ENCODE measurements around the gene ACTN1.
A peak's percentile ranks its signal among the peaks of the same experiment; 100 is the strongest.

Gene ACTN1

DNA sequence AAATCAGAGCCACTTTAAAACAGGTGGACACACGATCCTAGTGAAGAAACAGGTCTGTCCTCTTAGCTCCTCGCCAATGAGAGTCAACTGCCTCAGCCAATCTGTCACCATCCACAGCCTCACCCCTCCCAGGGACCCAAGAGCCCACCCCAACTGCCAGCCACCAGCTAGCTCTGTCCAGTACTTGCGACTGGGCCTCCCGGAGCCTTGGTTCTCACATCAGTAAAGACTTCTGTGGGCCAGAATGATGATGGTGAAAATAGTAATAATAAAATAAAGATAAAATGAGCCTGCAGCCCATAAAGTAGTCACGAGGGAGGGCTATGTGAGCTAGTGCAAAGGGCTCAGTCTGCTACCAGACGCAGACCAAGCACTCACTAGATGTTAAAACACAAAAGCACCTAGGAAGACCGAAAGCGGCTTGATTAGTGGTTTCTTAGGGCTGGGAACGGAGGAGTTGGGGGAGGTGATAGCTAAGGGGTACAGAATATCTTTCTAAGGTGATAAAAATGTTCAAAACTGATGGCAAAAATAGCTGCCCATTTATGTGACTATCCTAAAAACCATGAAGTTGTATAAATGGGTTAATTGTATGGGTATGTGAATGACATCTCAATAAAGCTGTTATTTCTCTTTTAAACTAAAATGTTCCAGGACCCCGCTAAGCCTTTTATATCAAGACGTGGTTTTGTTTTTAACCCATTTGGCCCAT is 39.8 kb downstream of the ACTN1 start:
- TF ChIP-seq, protein P1, sequence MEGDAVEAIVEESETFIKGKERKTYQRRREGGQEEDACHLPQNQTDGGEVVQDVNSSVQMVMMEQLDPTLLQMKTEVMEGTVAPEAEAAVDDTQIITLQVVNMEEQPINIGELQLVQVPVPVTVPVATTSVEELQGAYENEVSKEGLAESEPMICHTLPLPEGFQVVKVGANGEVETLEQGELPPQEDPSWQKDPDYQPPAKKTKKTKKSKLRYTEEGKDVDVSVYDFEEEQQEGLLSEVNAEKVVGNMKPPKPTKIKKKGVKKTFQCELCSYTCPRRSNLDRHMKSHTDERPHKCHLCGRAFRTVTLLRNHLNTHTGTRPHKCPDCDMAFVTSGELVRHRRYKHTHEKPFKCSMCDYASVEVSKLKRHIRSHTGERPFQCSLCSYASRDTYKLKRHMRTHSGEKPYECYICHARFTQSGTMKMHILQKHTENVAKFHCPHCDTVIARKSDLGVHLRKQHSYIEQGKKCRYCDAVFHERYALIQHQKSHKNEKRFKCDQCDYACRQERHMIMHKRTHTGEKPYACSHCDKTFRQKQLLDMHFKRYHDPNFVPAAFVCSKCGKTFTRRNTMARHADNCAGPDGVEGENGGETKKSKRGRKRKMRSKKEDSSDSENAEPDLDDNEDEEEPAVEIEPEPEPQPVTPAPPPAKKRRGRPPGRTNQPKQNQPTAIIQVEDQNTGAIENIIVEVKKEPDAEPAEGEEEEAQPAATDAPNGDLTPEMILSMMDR (IDR thresholded peaks at IDR 0.05; ENCODE audit: low read depth, low read length), result no peak
- no peak for DNase-seq (ENCODE audit: extremely low read depth, low read depth)

DNA sequence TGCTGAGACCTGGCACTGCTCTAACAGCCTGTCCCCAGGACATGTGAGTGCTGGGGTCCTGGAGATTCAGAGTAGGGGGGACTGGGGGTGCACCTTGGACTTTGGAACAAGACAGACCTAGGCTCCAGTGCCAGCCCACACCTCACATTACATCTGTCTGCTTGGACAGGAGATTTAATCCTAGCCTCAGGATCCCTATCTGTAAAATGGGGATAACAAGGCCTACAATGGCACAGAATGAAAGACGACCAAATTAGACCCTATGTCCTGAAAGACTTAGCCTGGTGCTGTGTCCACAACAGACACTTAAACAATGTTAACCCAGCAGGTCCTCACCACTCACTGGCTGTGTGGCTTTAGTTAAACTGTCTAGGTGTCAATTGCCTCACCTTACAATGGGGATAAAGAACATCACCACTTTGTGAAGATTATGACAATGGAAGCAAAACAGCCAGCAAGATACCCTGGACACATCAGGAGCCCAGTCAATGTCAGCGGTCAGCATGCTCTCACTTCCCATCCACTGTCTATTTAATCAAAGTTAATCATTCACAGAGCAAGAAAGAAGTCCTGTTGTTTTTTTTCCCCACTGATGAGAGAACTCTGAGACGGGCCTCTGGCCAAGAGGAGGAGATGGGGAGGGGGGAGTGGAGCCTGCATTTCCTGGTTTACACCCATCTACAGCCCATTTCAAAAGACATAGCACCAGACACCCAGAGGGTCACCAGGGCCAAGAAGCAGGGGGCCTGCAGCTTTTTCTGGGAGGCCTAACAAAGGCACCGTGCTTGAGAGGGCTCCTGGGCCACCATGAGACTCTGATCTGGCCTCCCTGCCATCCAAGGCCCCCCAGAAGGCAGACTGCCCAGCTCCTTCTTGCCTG is 40.6 kb downstream of the ACTN1 start:
- TF ChIP-seq, protein P1 (IDR thresholded peaks at IDR 0.05; ENCODE audit: low read depth, low read length), result no peak
- DNase-seq (ENCODE audit: extremely low read depth, low read depth), result no peak

GRCh38 chr14:68937471-68938270 is 41.4 kb downstream of the ACTN1 start:
- TF ChIP-seq, protein P1 (IDR thresholded peaks at IDR 0.05; ENCODE audit: low read depth, low read length), result peak; percentile 45
- no peak for DNase-seq (ENCODE audit: extremely low read depth, low read depth)

GRCh38 chr14:68936980-68937379 is 42.1 kb downstream of the ACTN1 start:
- TF ChIP-seq, protein P1 (IDR thresholded peaks at IDR 0.05; ENCODE audit: low read depth, low read length), result no peak
- no peak for DNase-seq (ENCODE audit: extremely low read depth, low read depth)

- DNase-seq (ENCODE audit: extremely low read depth, low read depth), result no peak
- TF ChIP-seq, protein P1 (IDR thresholded peaks at IDR 0.05; ENCODE audit: low read depth, low read length), result no peak
Observed at GRCh38 chr14:68936476-68936875, 42.6 kb downstream of the ACTN1 start.

GRCh38 chr14:68935761-68936214 is 43.3 kb downstream of the ACTN1 start:
- no peak for DNase-seq (ENCODE audit: extremely low read depth, low read depth)
- TF ChIP-seq, protein P1 (IDR thresholded peaks at IDR 0.05; ENCODE audit: low read depth, low read length), result no peak

Data from AG09319 (cell line).